Measurements from ENCODE around the gene CCDC93. TPM values are rescaled to one million over a fixed set of nuclear protein-coding genes. Genes with fewer than 3 reads are reported as not detected.

CCDC93 gene
- polyA plus RNA-seq, 1 donor = 42.1 TPM

DNA sequence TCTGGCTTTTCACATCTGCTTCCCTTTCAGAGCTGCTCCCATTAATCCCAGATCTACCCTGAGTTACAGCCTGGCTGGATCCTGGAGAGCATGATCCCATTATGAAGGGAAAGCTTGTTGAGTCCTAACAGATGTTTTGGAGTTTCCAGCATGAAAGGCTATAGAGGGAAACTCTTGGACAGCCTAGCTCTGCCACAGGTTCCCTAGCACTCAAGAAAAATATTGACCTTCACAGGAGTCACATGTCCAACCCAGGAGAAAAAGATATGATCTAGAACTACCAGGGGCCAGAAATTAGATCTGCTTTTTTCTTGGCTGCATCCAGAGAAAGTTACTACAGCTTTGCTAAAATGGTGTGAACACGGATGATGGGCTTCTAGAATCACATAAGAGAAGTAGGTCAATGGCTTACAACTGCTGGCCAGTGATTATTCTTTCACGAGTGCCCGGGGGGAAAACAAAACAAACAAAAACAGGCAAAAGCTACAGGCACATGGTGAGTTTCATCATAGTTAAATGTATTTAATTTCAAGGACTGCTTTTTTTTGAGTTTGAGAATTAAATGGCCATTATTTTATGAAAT lies 15.9 kb downstream of the CCDC93 start:
- no peak overlapping the region for H3K27ac ChIP-seq (ENCODE audit: low read length)
- no peaks in the 10 kb centered on the region for H3K27me3 ChIP-seq (ENCODE audit: control insufficient read depth, insufficient read depth, low read length)
- no peak overlapping the region for H3K4me3 ChIP-seq (ENCODE audit: low read length)
- H3K36me3 ChIP-seq (ENCODE audit: control insufficient read depth, insufficient read depth, low read length) = peaks cover 89% of the 10 kb centered on the region
- H3K9me3 ChIP-seq (ENCODE audit: control insufficient read depth, low read depth, low read length) = no peaks in the 10 kb centered on the region
- no CpG with 5 or more reads among the region's 3 CpGs for WGBS (ENCODE audit: insufficient coverage, low lambda C conversion rate)
- no peak for DNase-seq
- no peaks in the 10 kb centered on the region for H3K4me1 ChIP-seq (ENCODE audit: control insufficient read depth, insufficient read depth, low read length)

DNA sequence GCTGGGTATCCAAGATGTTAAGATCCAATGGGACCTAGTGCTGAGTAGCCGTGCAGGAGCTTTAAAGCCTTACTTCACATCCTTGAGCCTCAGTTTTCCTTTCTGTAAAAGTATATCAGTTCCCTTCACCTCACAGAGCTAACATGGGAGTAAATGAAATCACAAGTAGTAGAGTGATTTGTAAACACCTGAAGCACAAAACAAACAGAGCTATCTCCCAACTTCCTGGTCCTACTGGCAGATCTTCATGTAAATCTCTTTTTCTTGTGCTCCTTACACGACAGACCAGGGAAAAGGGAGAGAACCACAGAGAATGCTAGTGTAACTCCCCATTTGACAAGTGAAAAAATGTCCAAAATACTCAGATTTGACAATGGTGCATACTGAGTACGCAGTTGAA lies 17.3 kb downstream of the CCDC93 start:
- 0% methylated on average over 1 of the region's 3 CpGs for WGBS (ENCODE audit: insufficient coverage, low lambda C conversion rate)
- peaks cover 84% of the 10 kb centered on the region for H3K36me3 ChIP-seq (ENCODE audit: control insufficient read depth, insufficient read depth, low read length)
- H3K4me3 ChIP-seq (ENCODE audit: low read length) = no peak overlapping the region
- no peak for DNase-seq
- H3K27me3 ChIP-seq (ENCODE audit: control insufficient read depth, insufficient read depth, low read length) = no peaks in the 10 kb centered on the region
- no peaks in the 10 kb centered on the region for H3K4me1 ChIP-seq (ENCODE audit: control insufficient read depth, insufficient read depth, low read length)
- no peaks in the 10 kb centered on the region for H3K9me3 ChIP-seq (ENCODE audit: control insufficient read depth, low read depth, low read length)
- no peak overlapping the region for H3K27ac ChIP-seq (ENCODE audit: low read length)

DNA sequence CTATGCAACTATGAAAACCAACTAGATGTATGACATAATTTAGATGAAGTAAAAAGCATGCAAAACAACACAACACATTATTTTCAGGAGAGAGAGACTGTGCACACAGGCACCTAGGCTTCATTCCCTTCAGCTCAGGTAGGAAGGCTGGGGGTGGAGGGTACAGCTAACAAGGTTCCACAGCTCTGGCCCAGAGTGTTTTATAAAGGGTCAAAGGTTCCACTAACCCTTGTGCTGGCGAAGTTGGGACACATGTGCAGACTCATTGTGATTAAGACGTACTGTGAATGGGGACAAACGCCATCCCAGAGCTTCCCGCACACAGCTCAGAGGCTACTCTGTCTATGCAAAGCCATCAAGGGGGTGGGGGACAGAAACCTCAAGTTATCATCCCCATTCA lies 19.1 kb downstream of the CCDC93 start:
- no peaks in the 10 kb centered on the region for H3K27me3 ChIP-seq (ENCODE audit: control insufficient read depth, insufficient read depth, low read length)
- no peak overlapping the region for H3K27ac ChIP-seq (ENCODE audit: low read length)
- peaks cover 80% of the 10 kb centered on the region for H3K36me3 ChIP-seq (ENCODE audit: control insufficient read depth, insufficient read depth, low read length)
- H3K9me3 ChIP-seq (ENCODE audit: control insufficient read depth, low read depth, low read length) = no peaks in the 10 kb centered on the region
- no peaks in the 10 kb centered on the region for H3K4me1 ChIP-seq (ENCODE audit: control insufficient read depth, insufficient read depth, low read length)
- DNase-seq = peak in 1 of 2 donors; percentile 23
- no peak overlapping the region for H3K4me3 ChIP-seq (ENCODE audit: low read length)
- WGBS (ENCODE audit: insufficient coverage, low lambda C conversion rate) = no CpG with 5 or more reads among the region's 4 CpGs

DNA sequence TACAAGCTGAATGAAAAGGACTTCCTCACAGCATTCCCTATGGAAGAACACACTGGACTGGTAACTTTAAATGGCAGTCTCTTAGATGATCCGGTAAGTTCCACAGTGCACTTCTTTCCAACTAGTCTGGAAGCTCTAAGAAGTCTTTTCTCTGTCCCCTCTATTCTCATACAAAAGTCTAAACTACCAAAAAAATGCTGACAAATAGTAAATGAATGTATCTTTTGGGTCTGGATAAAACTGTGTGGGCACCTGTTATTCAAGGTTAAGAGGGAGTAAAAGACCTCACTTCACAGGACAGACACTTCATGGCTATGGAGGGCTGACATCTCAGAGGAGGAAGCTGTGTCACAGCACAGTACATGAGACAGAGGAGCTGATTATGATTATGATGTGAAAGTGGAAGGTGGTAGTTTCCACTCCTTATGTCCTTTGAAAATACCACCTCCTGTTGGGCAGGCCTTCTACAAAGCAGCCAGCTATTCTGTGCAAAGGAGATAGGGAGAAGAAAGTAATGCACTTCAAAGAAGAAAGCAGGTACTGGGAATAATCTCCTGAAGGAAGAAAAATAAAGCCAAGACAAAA lies 23.9 kb downstream of the CCDC93 start:
- no peak overlapping the region for H3K27ac ChIP-seq (ENCODE audit: low read length)
- no peaks in the 10 kb centered on the region for H3K27me3 ChIP-seq (ENCODE audit: control insufficient read depth, insufficient read depth, low read length)
- no CpG with 5 or more reads among the region's 1 CpG for WGBS (ENCODE audit: insufficient coverage, low lambda C conversion rate)
- H3K9me3 ChIP-seq (ENCODE audit: control insufficient read depth, low read depth, low read length) = no peaks in the 10 kb centered on the region
- DNase-seq = no peak
- H3K4me3 ChIP-seq (ENCODE audit: low read length) = no peak overlapping the region
- H3K36me3 ChIP-seq (ENCODE audit: control insufficient read depth, insufficient read depth, low read length) = peaks cover 69% of the 10 kb centered on the region
- no peaks in the 10 kb centered on the region for H3K4me1 ChIP-seq (ENCODE audit: control insufficient read depth, insufficient read depth, low read length)

DNA sequence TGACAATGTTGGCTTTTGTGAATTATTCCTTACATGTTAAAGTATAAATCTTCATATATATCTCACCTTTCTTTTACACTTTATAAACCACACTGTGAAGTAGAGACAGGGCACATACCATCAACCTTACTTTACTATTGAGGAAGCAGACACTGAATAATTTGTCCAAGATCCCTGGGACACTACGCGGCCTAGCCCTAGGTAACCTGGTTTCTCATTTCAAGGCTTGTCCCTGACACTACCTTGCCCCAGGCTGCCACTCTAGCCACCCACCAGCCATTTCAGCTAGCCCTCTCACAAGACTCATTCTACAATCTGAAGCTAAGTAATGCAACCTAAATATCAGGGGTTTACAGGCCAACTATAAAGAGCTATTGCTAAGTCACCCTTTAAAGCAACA lies 26.7 kb downstream of the CCDC93 start:
- peaks cover under 1% of the 10 kb centered on the region for H3K4me1 ChIP-seq (ENCODE audit: control insufficient read depth, insufficient read depth, low read length)
- no peak overlapping the region for H3K4me3 ChIP-seq (ENCODE audit: low read length)
- no peaks in the 10 kb centered on the region for H3K27me3 ChIP-seq (ENCODE audit: control insufficient read depth, insufficient read depth, low read length)
- H3K9me3 ChIP-seq (ENCODE audit: control insufficient read depth, low read depth, low read length) = no peaks in the 10 kb centered on the region
- no peak for DNase-seq
- H3K36me3 ChIP-seq (ENCODE audit: control insufficient read depth, insufficient read depth, low read length) = peaks cover 55% of the 10 kb centered on the region
- no CpG with 5 or more reads among the region's 2 CpGs for WGBS (ENCODE audit: insufficient coverage, low lambda C conversion rate)
- no peak overlapping the region for H3K27ac ChIP-seq (ENCODE audit: low read length)

DNA sequence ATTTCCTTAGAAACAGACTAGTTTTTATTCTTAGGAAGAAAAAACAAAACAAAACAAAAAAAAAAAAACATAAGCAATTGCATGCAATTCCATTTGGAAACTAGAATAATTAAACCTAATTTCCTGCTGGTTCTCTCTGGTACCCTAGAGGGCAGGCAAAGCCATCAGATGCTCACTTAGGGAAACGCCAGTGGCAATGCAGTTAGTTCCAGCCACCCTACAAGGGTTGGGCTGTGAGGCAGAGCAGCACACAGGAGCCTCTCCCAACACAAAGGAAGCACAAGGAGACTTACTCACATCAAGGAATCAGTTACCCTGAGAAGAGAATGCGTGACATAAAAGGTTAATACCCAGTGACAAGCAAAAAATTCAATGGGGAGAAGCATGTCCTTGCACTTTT lies 28.8 kb downstream of the CCDC93 start:
- Histone ChIP-seq H3K27me3 (ENCODE audit: control insufficient read depth, insufficient read depth, low read length) (no peaks in the 10 kb centered on the region), H3K4me3 (ENCODE audit: low read length) (no peak overlapping the region), H3K4me1 (ENCODE audit: control insufficient read depth, insufficient read depth, low read length) (peaks cover 3% of the 10 kb centered on the region), H3K9me3 (ENCODE audit: control insufficient read depth, low read depth, low read length) (no peaks in the 10 kb centered on the region), H3K27ac (ENCODE audit: low read length) (no peak overlapping the region), H3K36me3 (ENCODE audit: control insufficient read depth, insufficient read depth, low read length) (peaks cover 50% of the 10 kb centered on the region)
- WGBS (ENCODE audit: insufficient coverage, low lambda C conversion rate) = 100% methylated on average over 1 of the region's 2 CpGs
- no peak for DNase-seq

DNA sequence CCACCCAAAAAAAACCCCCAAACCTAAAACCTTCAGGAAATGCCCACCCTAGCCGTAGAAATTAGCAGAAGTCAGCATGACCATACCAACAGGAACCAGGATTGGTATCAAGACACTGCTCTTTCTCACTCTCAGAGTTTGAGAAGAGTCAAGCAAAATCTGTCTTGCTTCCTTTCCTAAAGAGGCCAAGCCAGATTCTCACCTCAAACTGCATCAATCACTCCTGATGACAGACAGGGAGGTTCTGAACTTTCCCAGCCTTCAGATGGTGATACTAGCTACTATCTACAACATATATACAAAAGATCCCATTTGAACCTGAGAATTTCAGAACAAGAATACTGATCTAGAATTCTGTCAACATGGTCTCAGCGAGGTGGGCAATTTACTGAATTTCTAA lies 29.7 kb downstream of the CCDC93 start:
- peaks cover 48% of the 10 kb centered on the region for H3K36me3 ChIP-seq (ENCODE audit: control insufficient read depth, insufficient read depth, low read length)
- no peak overlapping the region for H3K4me3 ChIP-seq (ENCODE audit: low read length)
- 100% methylated on average over 1 of the region's 2 CpGs for WGBS (ENCODE audit: insufficient coverage, low lambda C conversion rate)
- no peak overlapping the region for H3K27ac ChIP-seq (ENCODE audit: low read length)
- H3K4me1 ChIP-seq (ENCODE audit: control insufficient read depth, insufficient read depth, low read length) = peaks cover 3% of the 10 kb centered on the region
- no peak for DNase-seq
- no peaks in the 10 kb centered on the region for H3K9me3 ChIP-seq (ENCODE audit: control insufficient read depth, low read depth, low read length)
- H3K27me3 ChIP-seq (ENCODE audit: control insufficient read depth, insufficient read depth, low read length) = no peaks in the 10 kb centered on the region

DNA sequence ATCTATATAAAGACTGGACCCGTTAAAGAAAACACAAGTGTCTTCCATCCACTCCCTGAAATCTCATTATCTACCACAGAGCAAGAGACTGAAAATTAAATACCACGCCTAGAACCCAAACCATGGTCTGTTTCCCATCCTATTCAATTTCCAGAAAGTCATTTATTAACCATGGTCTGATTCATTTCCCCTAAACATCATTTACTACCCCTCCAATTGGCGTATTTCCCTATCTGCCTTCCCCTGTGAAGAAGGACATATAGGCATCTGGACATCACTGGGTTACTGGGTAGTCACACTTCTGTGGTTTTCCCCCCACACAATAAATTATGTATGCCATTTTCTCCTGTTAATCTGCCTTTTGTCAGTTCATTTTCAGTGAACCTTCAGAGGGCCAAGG lies 30.8 kb downstream of the CCDC93 start:
- no peak overlapping the region for H3K4me3 ChIP-seq (ENCODE audit: low read length)
- peaks cover 41% of the 10 kb centered on the region for H3K36me3 ChIP-seq (ENCODE audit: control insufficient read depth, insufficient read depth, low read length)
- H3K4me1 ChIP-seq (ENCODE audit: control insufficient read depth, insufficient read depth, low read length) = peaks cover 3% of the 10 kb centered on the region
- H3K9me3 ChIP-seq (ENCODE audit: control insufficient read depth, low read depth, low read length) = no peaks in the 10 kb centered on the region
- WGBS (ENCODE audit: insufficient coverage, low lambda C conversion rate) = 20% methylated on average over 1 of the region's 3 CpGs
- H3K27me3 ChIP-seq (ENCODE audit: control insufficient read depth, insufficient read depth, low read length) = no peaks in the 10 kb centered on the region
- no peak for DNase-seq
- H3K27ac ChIP-seq (ENCODE audit: low read length) = no peak overlapping the region

DNA sequence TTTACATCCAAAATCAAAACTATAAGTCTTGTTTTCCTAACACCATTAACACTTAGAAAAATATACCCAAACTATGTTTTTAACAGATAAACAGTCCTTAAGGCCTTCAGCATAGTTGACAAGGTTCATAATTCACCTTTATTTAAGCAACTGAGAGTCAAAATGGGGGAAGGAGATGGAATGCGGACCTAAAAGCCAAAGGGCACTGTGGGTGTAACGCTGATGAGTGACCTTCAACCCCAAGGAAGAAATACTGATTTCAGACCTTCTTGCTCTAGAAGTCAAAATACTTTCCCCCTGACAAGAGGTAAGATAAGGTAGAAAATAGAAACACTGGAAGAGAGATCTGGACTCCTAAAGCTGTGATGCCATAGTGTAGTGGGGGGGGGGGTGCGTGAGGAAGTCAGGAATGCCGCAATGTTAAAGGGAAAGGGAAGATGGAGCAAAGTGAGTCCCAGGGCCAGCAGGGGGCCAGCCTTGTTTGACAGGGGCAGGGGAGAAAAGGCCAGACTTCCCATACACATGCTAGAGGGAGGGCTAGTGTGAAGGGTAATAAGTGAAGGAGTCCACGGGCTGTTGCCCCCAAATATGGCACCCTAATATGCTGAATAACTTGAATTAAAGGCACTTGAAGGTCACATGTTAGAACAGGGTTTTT lies 31.4 kb downstream of the CCDC93 start:
- Histone ChIP-seq H3K27ac (ENCODE audit: low read length) (no peak overlapping the region), H3K36me3 (ENCODE audit: control insufficient read depth, insufficient read depth, low read length) (peaks cover 42% of the 10 kb centered on the region), H3K9me3 (ENCODE audit: control insufficient read depth, low read depth, low read length) (no peaks in the 10 kb centered on the region), H3K4me1 (ENCODE audit: control insufficient read depth, insufficient read depth, low read length) (peaks cover 3% of the 10 kb centered on the region), H3K4me3 (ENCODE audit: low read length) (no peak overlapping the region), H3K27me3 (ENCODE audit: control insufficient read depth, insufficient read depth, low read length) (no peaks in the 10 kb centered on the region)
- WGBS (ENCODE audit: insufficient coverage, low lambda C conversion rate) = 0% methylated on average over 1 of the region's 5 CpGs
- peak in 1 of 2 donors; percentile 9 for DNase-seq

DNA sequence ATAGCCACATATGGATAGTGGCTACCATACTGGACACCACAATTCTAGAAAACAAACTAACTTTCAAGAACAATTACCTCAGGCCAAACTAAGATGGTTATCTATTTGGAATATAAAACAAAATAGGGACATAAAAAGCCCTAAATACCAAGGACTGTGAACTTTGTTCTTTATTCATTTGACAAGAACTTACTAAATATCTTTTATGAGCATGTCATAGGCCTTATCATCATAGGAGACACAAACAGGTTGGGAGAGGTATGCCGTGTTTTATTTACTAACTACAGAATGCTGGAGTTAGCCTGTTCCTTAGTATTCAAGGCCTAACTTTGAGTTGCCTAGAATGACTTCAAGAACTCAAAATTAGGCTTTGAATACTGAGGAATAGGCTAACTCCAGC lies 32.1 kb downstream of the CCDC93 start:
- no peak overlapping the region for H3K4me3 ChIP-seq (ENCODE audit: low read length)
- no peak for DNase-seq
- peaks cover 43% of the 10 kb centered on the region for H3K36me3 ChIP-seq (ENCODE audit: control insufficient read depth, insufficient read depth, low read length)
- H3K27ac ChIP-seq (ENCODE audit: low read length) = no peak overlapping the region
- peaks cover 3% of the 10 kb centered on the region for H3K4me1 ChIP-seq (ENCODE audit: control insufficient read depth, insufficient read depth, low read length)
- H3K27me3 ChIP-seq (ENCODE audit: control insufficient read depth, insufficient read depth, low read length) = no peaks in the 10 kb centered on the region
- H3K9me3 ChIP-seq (ENCODE audit: control insufficient read depth, low read depth, low read length) = no peaks in the 10 kb centered on the region
- WGBS (ENCODE audit: insufficient coverage, low lambda C conversion rate) = no CpG with 5 or more reads among the region's 1 CpG
